OCI-LY1 (cell line): ENCODE measurements around the gene ADAMTS17.

ENCODE experiments used
- EZH2 ChIP-seq: fragments of 200-600 bp; sonication (generic), shearing (Covaris generic); IDR thresholded peaks from 2 replicates; pipeline ENCODE4 v1.8.0; 2017; ENCODE audit warnings: borderline replicate concordance, mixed run types, mild to moderate bottlenecking, antibody characterized with exemption, low read length, moderate library complexity, mixed read lengths
- TF ChIP-seq, protein P1 (sequence below): fragments of 200-600 bp; sonication (generic), shearing (Covaris generic); IDR thresholded peaks from 2 replicates; pipeline ENCODE4 v1.5.1; 2017; ENCODE audit warnings: mild to moderate bottlenecking, antibody characterized with exemption, low read length, moderate library complexity, mixed read lengths

DNA sequence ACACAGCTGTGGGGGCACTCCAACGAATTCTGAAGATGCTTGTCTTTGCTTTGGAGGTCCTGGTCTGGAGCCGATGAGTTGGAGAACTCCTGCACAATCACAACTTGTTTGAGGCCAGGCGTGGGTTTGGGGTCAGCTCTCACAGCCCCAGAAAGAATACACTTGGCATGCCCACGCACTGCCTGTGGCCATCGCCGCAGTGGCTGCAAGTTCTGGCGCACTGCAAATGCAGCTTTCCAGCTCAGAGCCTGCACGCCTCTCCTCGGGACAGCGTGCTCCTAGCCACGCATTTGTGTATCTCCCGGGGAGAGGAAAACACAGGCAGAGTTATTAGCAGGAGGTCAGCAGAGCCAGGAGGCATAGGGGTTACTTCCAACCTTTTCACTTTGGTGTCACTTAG is 282.7 kb downstream of the ADAMTS17 start:
- TF ChIP-seq EZH2: no peak
- TF ChIP-seq, protein P1, sequence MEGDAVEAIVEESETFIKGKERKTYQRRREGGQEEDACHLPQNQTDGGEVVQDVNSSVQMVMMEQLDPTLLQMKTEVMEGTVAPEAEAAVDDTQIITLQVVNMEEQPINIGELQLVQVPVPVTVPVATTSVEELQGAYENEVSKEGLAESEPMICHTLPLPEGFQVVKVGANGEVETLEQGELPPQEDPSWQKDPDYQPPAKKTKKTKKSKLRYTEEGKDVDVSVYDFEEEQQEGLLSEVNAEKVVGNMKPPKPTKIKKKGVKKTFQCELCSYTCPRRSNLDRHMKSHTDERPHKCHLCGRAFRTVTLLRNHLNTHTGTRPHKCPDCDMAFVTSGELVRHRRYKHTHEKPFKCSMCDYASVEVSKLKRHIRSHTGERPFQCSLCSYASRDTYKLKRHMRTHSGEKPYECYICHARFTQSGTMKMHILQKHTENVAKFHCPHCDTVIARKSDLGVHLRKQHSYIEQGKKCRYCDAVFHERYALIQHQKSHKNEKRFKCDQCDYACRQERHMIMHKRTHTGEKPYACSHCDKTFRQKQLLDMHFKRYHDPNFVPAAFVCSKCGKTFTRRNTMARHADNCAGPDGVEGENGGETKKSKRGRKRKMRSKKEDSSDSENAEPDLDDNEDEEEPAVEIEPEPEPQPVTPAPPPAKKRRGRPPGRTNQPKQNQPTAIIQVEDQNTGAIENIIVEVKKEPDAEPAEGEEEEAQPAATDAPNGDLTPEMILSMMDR: no peak
